Tibial artery (tissue), 4 donors: ENCODE results near the gene RIMS4.
A peak's percentile ranks its signal among the peaks of the same experiment; 100 is the strongest.

Experiments
- DNase-seq, 2 donors: peaks; one replicate each; pipeline ENCODE4 v3.0.0-alpha.2; 2019
- H3K27ac ChIP-seq, 2 donors: fragments of 200-600 bp; sonication (generic) in 1 of 2; 1 replicate in 1 of 2; 2 replicates in 1 of 2; pipeline ENCODE4 v1.5.1; 2018 to 2019; ENCODE audit warnings: mild to moderate bottlenecking in 1 of 2
- H3K27me3 ChIP-seq, 2 donors: fragments of 200-600 bp; sonication (generic) in 1 of 2; one replicate each; pipeline versions ENCODE4 v1.5.1 to v1.6.0; 2016 to 2019
- H3K36me3 ChIP-seq, 3 donors: fragments of 200-600 bp; sonication (generic) in 2 of 3; one replicate each; pipeline ENCODE4 v1.5.1; 2016 to 2019; ENCODE audit warnings: mild to moderate bottlenecking in 2 of 3
- H3K4me1 ChIP-seq, 4 donors: fragments of 200-600 bp; sonication (generic) in 2 of 4; 1 replicate in 3 of 4; 2 replicates in 1 of 4; pipeline ENCODE4 v1.5.1; 2016 to 2019
- H3K4me3 ChIP-seq, 2 donors: fragments of 200-600 bp; sonication (generic) in 1 of 2; 1 replicate in 1 of 2; 2 replicates in 1 of 2; pipeline ENCODE4 v1.5.1; 2018 to 2019; ENCODE audit warnings: mild to moderate bottlenecking in 2 of 2
- H3K9me3 ChIP-seq, 3 donors: fragments of 200-600 bp; sonication (generic) in 1 of 3; one replicate each; pipeline ENCODE4 v1.5.1; 2016 to 2019
- intact Hi-C: fragments of 100-400 bp; cut with DNase I; formaldehyde crosslinking; loops from one replicate; pipeline ENCODE4 v1.15.0; 2023; ENCODE audit warnings: low total_unique reads
- TF ChIP-seq, protein P1 (sequence below), 2 experiments: fragments of 200-600 bp in 1 of 2; fragments of 450-650 bp in 1 of 2; IDR thresholded peaks; one replicate each; pipeline ENCODE4 v1.5.1; 2017 to 2019; ENCODE audit warnings: antibody characterized with exemption in 2 of 2, mild to moderate bottlenecking in 1 of 2, moderate library complexity in 1 of 2

Gene RIMS4

DNA sequence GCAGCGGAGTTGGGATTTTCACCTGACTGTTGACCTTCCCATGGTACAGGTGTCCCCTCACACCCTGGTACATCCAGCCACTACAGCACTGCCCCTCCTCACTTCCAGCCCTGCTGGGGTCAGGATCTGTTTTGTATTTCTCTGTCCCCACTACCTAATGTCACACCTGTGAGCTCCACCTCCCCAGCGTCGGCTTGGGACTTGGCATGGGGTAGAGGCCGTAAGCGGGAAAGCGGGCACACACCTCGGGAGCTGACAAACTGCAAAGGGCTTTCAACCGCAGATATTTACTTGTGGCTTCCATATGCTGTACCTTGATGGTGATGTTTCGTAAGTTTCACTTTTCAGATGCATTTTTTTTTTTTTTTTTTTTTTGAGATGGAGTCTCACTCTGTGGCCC, 100.5 kb downstream of the RIMS4 start:
- H3K36me3 ChIP-seq = no peaks in the 10 kb centered on the region

DNA sequence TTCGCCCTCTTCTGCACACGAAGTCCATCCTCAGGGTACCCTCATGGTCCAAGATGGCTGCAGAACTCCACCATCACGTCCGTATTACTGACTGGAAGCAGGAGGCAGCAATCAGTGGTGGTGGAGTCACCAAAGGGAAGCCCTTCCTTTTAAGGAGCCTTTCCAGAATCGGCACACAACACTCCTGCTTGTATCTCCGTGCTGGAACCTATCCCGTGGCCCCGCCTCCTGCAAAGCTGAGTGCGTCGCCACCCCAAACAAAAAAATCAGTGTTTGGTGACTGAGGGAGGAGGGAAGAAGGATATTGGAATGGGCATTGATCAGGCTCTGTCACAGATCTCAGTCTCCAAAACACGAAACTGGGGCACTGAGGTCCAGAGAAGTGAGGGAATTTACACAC, 101.0 kb downstream of the RIMS4 start:
- intact Hi-C loops = no loop called here
- Histone ChIP-seq H3K4me1 (peaks cover 11 to 81% (median 36%) of the 10 kb centered on the region in 4 donors), H3K27ac (peak overlapping the region in 1 of 2 donors; percentile 87)

More for the DNA sequence above, 100.5 kb downstream of the RIMS4 start:
- Histone ChIP-seq H3K4me1 (peaks cover 11 to 81% (median 35%) of the 10 kb centered on the region in 4 donors), H3K27ac (peak overlapping the region in 1 of 2 donors; percentile 87), H3K27me3 (no peaks in the 10 kb centered on the region), H3K9me3 (no peaks in the 10 kb centered on the region), H3K4me3 (no peak overlapping the region)
- peak in 1 of 2 donors; percentile 61 for DNase-seq
- intact Hi-C loops = no loop called here
- TF ChIP-seq, protein P1, sequence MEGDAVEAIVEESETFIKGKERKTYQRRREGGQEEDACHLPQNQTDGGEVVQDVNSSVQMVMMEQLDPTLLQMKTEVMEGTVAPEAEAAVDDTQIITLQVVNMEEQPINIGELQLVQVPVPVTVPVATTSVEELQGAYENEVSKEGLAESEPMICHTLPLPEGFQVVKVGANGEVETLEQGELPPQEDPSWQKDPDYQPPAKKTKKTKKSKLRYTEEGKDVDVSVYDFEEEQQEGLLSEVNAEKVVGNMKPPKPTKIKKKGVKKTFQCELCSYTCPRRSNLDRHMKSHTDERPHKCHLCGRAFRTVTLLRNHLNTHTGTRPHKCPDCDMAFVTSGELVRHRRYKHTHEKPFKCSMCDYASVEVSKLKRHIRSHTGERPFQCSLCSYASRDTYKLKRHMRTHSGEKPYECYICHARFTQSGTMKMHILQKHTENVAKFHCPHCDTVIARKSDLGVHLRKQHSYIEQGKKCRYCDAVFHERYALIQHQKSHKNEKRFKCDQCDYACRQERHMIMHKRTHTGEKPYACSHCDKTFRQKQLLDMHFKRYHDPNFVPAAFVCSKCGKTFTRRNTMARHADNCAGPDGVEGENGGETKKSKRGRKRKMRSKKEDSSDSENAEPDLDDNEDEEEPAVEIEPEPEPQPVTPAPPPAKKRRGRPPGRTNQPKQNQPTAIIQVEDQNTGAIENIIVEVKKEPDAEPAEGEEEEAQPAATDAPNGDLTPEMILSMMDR (IDR thresholded peaks at IDR 0.05) = no peak

DNA sequence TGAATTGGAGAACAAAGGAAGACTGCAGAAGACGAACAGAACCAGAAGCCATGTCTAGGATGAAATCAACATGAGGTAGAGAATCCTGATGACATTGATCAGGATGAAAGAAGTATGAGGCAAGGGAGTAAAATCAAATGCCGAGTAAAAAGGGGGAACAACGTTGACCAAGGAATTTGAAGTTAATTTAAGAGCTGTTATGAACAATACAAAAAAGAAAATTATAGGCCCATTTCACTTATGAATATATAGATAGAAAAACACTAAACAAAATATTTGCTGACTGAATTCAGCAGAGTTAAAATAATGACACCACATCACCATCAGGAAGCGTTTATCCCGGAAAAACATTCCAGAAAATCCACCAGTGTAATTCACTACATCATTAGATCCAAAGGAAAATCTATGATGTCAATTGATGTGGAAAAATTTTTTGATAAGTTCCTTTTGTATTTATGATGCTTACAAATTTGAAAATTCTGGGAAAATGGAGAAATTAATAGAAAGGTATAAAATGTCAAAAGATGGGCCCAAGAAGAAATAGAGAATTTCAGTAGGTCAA, 103.2 kb downstream of the RIMS4 start:
- peaks cover 11 to 81% (median 48%) of the 10 kb centered on the region in 4 donors for H3K4me1 ChIP-seq
- no peaks in the 10 kb centered on the region for H3K9me3 ChIP-seq
- TF ChIP-seq, protein P1 (IDR thresholded peaks at IDR 0.05) = no peak
- no peak for DNase-seq
- H3K36me3 ChIP-seq = no peaks in the 10 kb centered on the region
- intact Hi-C loops = no loop called here
- peak overlapping the region; percentile 94 for H3K27ac ChIP-seq
- no peak overlapping the region for H3K4me3 ChIP-seq
- no peaks in the 10 kb centered on the region for H3K27me3 ChIP-seq

More for the DNA sequence above, 101.0 kb downstream of the RIMS4 start:
- TF ChIP-seq, protein P1 (IDR thresholded peaks at IDR 0.05) = no peak
- no peak overlapping the region for H3K4me3 ChIP-seq
- DNase-seq = peak in 1 of 2 donors; percentile 62
- H3K9me3 ChIP-seq = no peaks in the 10 kb centered on the region
- H3K36me3 ChIP-seq = no peaks in the 10 kb centered on the region
- no peaks in the 10 kb centered on the region for H3K27me3 ChIP-seq

DNA sequence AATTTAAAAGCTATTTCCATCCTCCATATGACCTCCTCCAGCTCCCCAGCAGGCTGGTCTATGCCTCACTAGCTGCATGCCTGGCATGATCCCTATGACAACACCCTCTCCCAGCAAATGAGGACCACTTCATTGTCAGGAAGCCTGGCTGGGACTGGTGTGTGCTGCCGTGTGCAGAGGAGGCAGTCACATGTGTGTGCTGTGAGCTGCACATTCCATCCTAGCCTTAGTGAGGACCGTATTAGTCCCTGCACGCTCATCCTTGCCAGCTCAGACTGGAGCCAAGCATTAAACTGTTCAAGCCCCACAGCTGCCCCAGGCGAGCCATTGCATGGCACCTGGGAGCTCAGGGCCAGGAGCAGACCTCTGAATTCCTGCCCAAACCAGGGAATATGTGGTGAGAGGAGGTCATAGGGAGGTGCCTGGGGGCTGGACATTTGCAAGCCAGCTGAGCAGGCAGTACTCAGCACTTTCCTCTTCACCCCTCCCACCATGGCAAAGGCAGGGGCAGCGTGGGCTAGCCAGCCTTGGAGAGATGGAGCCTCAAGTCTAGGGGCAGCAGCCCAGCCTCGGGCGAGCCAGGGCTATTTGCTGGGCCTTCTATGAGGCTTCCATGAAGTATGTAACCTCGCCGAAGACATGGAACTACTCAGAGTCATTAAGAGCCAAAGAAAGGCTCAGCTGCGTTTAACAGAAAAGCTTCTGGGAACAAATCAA, 103.9 kb downstream of the RIMS4 start:
- intact Hi-C loops = no loop called here
- Histone ChIP-seq H3K4me3 (no peak overlapping the region), H3K36me3 (no peaks in the 10 kb centered on the region), H3K4me1 (peaks cover 11 to 81% (median 51%) of the 10 kb centered on the region in 4 donors), H3K27me3 (no peaks in the 10 kb centered on the region), H3K27ac (peak overlapping the region; percentile 94), H3K9me3 (no peaks in the 10 kb centered on the region)
- TF ChIP-seq, protein P1 (IDR thresholded peaks at IDR 0.05) = no peak
- DNase-seq = peak; percentile 91 to 98

DNA sequence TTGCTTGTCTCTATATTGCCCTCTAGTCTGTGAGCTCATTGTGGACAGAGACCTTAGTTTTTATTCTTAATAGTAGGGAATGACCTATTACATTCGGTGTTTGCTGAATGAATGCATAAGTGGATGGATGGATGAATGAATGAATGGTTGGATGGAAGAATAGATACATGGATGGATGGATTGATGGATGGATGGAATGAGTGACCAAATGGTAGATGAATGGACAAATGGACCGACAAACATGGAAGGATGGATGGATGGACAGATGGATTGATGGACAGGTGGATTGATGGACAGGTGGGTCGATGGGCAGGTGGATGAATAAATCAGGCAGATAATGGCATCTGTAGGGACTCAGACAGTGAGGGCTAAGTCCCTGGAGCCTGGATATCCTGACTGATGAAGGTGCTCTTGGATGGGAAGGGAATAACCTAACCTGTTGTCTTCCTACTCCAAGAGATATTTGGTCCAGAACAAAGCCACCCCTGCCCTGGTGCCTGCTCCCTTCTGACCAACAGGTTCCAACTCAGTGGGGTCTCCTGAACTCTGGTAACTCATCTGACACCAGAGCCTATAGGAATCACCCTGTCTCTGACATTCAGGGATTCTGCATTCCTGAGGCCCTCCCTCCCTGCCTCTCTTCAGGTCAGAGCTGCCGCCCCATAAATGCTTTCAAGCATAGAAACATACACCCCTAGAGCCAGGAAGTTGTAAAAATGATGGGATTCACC, 104.8 kb downstream of the RIMS4 start:
- no peaks in the 10 kb centered on the region for H3K36me3 ChIP-seq
- no peaks in the 10 kb centered on the region for H3K27me3 ChIP-seq
- H3K9me3 ChIP-seq = no peaks in the 10 kb centered on the region
- H3K27ac ChIP-seq = peak overlapping the region; percentile 94
- intact Hi-C loops = no loop called here
- H3K4me3 ChIP-seq = no peak overlapping the region
- peak in 1 of 2 donors; percentile 51 for DNase-seq
- H3K4me1 ChIP-seq = peaks cover 11 to 81% (median 51%) of the 10 kb centered on the region in 4 donors
- TF ChIP-seq, protein P1 (IDR thresholded peaks at IDR 0.05) = no peak
